Breast epithelium (tissue), 3 donors: ENCODE data around the gene HDC.

Source experiments
- CTCF ChIP-seq, 3 donors: fragments of 450-650 bp; IDR thresholded peaks; one replicate each; pipeline ENCODE4 v1.5.1; 2016 to 2017; ENCODE audit warnings: antibody characterized with exemption in 3 of 3, mild to moderate bottlenecking in 3 of 3, moderate library complexity in 3 of 3
- POLR2AphosphoS5 ChIP-seq, 3 donors: sonication (generic); formaldehyde crosslinking; IDR thresholded peaks; one replicate each; pipeline ENCODE4 v1.6.1; 2017; ENCODE audit warnings: antibody characterized with exemption in 3 of 3

GRCh38 chr15:50250760-50251394 lies 14.6 kb downstream of the HDC start:
- TF ChIP-seq POLR2AphosphoS5 (IDR thresholded peaks at IDR 0.05) (no peak), CTCF (IDR thresholded peaks at IDR 0.05) (no peak)
